Measurements from ENCODE around the gene ETV3. TPM values are rescaled to one million over a fixed set of nuclear protein-coding genes. Genes with fewer than 3 reads are reported as not detected.

Gene ETV3
- total RNA-seq, 1 donor = 17.0 TPM

DNA sequence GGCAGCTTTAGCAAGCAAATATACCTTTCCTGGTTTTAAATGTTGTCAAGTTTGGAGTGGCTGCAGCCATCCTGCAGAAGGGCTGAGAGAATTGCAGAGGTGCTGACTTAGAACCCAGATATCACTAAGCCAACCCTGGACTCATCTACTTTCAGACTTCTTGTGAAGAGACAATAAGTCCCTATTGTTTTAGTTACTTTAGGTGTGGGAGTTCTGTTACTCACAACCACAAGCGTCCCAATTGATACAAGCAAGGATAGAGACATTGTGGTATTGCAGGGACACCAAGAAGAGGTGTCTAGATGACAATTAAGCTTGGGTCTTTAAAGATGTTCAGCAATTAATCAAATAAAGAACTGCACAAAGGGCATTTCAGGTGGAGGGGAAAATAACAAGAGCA lies 8.8 kb upstream of the ETV3 start:
- no peak for DNase-seq (ENCODE audit: low read depth)
- TF ChIP-seq, protein P1, sequence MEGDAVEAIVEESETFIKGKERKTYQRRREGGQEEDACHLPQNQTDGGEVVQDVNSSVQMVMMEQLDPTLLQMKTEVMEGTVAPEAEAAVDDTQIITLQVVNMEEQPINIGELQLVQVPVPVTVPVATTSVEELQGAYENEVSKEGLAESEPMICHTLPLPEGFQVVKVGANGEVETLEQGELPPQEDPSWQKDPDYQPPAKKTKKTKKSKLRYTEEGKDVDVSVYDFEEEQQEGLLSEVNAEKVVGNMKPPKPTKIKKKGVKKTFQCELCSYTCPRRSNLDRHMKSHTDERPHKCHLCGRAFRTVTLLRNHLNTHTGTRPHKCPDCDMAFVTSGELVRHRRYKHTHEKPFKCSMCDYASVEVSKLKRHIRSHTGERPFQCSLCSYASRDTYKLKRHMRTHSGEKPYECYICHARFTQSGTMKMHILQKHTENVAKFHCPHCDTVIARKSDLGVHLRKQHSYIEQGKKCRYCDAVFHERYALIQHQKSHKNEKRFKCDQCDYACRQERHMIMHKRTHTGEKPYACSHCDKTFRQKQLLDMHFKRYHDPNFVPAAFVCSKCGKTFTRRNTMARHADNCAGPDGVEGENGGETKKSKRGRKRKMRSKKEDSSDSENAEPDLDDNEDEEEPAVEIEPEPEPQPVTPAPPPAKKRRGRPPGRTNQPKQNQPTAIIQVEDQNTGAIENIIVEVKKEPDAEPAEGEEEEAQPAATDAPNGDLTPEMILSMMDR (IDR thresholded peaks at IDR 0.05; ENCODE audit: insufficient read depth, low read length) = no peak
- no peak overlapping the region for H3K4me3 ChIP-seq (ENCODE audit: low read depth, low read length)

DNA sequence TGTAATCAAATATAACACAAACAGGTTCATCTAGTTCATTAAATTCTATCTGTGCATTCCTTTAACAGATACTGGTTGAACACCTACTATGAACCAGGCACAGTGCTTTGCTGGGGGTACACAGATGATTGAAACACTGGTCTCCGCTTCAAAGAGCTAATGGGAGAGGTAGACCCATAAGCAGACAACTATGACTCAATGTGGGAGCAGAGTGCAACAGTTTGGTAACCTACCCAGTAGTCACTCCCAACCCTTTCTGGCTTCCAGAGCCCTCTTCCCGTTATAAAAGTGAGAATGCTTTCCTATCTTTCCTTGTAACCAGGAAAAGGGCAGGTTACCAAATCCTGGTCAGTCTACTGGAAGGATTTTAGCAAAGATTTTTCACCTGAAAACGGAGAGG lies 8.0 kb upstream of the ETV3 start:
- DNase-seq (ENCODE audit: low read depth) = no peak
- H3K4me3 ChIP-seq (ENCODE audit: low read depth, low read length) = no peak overlapping the region
- TF ChIP-seq, protein P1 (IDR thresholded peaks at IDR 0.05; ENCODE audit: insufficient read depth, low read length) = no peak

DNA sequence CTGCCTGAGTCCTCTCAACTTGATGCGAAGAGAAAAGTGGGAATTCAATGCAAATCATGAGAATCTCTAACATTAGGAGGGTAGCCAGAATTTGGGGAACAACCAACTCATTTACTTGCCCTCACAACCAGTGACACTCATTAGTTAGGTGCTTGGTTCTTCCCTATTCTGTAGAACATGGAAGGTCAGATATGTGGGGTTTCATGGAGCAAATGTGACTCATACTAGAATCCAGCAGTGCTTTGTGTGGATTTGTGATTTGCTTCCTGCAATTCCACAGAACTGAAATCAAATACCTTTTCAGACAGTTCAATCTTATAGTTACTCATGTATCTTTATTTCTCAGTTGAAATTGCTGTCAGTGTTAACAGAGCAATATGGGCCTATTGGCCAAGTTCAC lies 6.9 kb upstream of the ETV3 start:
- no peak overlapping the region for H3K4me3 ChIP-seq (ENCODE audit: low read depth, low read length)
- DNase-seq (ENCODE audit: low read depth) = no peak

DNA sequence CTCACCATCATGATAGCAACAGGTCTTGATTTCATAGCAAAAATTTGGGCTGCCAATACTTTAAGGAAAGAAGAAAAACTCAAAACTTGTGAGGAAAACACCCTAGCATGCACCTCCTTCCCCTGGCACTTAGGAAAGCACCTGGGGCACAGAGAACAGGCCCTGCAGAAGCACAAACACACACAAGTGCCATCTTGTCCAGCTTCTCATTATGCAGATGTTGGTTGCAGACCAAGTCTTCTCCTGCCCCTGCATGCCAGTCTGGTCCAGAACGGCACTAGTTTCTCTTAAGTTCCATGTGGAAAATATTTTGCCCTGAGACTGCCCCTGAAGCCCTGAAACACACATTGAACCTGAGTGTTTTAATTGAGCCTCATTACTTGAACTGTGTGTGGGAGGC lies 6.3 kb upstream of the ETV3 start:
- DNase-seq (ENCODE audit: low read depth) = no peak
- TF ChIP-seq, protein P1 (IDR thresholded peaks at IDR 0.05; ENCODE audit: insufficient read depth, low read length) = no peak
- H3K4me3 ChIP-seq (ENCODE audit: low read depth, low read length) = no peak overlapping the region

More for the DNA sequence above, 6.9 kb upstream of the ETV3 start:
- TF ChIP-seq, protein P1 (IDR thresholded peaks at IDR 0.05; ENCODE audit: insufficient read depth, low read length) = no peak

DNA sequence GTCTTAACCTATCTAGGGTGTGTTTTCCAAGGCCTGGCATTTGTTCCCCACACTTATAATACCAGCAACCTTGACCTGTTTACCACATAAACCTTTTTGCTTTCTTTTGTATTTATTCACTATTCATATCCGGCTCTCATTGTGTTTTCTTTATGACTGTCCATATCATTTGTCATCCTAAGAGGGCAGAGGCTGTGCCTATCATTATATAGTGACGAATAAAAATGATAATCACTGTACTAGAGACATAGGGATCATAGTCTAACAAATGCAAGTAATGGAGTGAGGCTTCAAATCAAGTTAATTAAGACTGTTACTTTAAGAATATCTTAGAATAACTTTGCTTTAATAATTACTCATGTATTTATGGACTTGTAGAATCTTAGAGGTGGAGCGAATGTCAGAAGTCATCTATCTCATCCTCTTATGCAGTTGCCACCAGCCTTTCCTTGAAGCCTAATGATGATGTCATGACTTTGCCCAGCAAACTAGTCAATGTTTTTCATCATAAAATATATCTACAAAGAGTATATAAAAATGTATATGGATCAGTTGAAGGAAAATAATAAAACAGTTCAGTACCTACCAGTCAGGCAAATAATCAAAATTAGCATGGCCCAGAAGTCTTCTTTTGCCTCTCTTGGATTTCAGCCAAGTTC lies 4.7 kb upstream of the ETV3 start:
- H3K4me3 ChIP-seq (ENCODE audit: low read depth, low read length) = no peak overlapping the region
- DNase-seq (ENCODE audit: low read depth) = no peak
- TF ChIP-seq, protein P1 (IDR thresholded peaks at IDR 0.05; ENCODE audit: insufficient read depth, low read length) = no peak

DNA sequence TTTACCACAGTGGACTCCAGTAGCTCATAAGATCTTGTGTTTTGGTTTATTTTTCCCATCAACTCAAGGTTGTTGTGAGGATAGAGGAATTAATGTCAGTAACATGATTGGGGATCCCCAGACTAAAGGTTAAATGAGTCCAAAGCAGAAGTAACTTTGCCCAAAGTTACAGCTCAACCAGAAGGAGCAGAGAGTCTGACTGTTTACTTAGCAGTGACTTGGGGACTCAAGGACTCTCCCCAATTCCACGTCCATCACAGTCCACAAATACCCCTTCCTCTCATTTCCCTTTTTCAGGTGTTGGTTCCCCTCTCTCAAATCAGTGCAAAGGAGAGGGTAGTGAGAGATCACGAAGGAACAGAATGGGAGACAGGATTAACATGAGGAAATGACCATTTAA lies 4.0 kb upstream of the ETV3 start:
- TF ChIP-seq, protein P1 (IDR thresholded peaks at IDR 0.05; ENCODE audit: insufficient read depth, low read length) = no peak
- H3K4me3 ChIP-seq (ENCODE audit: low read depth, low read length) = no peak overlapping the region
- no peak for DNase-seq (ENCODE audit: low read depth)
